HG03175 (cell line): ENCODE results near the gene GPC5.
A peak's percentile ranks its signal among the peaks of the same experiment; 100 is the strongest.
"Not testable (repeated sequence)": the region's sequence is repeated elsewhere in the genome, so short reads cannot be mapped to it uniquely, and the experiment has no call there.

ENCODE experiments used
- ATAC-seq: cut with Tn5 transposase; IDR thresholded peaks from one replicate; pipeline ENCODE4 v1.9.1; 2021; ENCODE audit warnings: mild to moderate bottlenecking, moderate library complexity; ENCODE audit not compliant: unreplicated experiment

GPC5 gene

DNA sequence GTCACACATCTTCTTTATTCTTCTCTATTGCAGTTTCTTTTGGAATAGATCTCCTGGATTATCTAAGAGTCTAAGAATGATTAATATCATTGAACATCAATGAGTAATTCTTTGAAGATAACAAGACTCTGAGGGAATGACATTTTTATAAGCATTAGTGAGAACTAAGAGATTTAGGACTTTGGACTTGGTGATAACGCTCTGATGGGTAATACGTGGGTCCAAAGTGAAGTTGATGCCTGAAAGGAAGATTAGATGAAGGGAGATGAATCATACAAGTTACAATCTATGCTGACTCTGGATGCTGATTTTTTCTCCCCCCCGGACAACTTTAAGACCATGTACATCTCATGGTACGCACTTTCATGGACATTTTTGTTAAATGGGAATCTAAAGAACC, 364.5 kb downstream of the GPC5 start:
- ATAC-seq, result no peak

DNA sequence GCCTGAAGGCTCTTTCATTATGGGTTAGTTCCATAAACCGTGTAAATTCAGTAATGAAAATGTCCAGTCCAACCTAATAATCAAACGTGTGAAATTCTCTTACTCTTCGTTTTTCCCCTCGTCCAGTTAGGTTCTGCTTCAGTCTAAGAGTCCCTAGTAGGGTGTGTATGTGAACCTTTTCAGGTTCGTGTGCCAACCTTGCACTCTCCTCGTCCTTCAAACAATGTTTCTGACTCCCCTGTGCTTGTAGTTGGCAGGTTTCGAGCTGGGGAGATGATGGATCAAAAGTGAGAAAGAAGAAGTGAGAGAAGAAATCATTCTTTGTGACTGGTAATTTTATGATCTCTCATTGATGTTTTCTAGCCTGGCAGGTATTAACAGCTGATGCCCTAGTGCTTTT, 366.1 kb downstream of the GPC5 start:
- ATAC-seq, result no peak

DNA sequence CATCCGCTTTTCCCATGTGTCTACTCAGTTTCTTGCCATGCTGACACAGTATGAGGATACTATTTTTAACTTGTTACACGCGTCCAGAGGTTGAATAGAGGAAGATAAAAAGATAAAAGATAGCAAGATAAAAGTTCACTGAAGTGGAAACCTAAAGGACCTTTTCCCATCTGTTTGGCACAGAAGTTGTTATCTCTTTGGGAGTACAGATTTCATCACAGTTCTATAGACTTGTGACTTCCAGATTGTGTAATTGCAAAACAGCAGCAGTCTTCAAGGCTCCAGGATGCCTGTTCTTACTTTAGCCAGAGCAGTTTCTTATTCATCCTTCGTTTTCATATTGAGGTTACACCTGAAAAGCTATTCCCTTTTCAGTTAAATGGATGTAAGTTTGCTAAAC, 369.2 kb downstream of the GPC5 start:
- ATAC-seq, result no peak

DNA sequence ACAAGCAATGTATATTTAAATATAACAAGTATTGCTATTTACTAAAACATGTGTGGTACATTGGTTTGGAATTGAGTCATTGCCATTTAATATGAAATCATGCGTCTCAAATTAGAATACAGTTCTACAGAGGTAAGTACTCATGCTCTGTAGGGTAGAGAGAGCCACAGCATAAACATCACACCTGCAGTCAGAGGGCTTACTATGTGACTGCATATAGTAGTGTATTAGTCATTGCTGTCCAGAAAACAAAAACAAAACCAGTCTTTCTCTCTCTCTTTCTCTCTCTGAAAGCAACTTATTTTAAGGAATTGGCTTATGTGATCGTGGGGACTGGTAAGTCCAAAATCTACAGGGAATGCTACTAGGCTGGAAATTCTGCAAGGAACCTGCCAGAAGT, 370.3 kb downstream of the GPC5 start:
- ATAC-seq, result no peak

DNA sequence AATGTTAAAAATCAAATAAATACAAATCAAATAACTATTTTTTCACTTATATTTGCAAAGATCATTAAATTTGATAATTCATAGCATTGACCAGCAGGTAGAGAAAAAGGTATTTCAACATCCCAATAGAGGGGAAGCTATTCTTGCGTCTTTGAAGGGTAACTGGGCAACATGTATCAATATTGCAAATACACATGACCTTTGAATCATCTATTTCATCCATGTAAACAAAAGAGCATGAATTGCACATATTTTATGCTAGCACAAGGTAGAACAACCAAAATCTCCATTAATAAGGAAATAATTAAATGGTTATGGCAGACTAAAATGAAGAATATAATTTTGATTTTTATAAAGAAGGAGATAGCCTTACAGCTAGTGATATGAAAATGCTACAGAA, 372.8 kb downstream of the GPC5 start:
- ATAC-seq, result no peak

DNA sequence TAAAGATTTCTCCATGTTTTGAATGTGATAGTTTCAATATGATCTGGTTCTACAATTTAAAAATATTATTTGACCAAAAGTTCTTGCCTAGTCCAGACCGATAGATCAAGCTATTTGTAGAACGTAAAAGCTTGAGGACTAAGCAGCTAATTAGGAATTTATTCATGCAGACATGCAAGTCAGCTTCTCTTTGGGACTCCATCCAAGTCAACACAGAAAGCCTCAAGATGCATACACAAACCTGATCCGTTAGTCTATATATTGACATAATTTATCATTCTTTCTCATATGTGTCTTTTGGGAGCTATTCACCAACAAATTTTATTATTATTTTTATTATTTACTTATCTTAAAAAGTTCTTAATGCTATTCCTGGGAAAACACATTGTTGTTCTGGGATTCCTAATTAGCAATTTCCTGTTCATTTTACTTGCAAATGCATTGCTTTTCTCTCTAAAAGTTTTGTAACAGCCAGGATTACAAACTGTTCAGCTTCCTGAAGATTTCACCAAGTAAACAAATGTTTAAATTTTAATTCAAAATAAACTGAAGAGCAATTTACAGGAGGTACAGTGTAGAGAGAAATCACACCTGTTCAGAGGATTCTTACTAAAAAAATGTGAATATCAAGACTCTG, 375.3 kb downstream of the GPC5 start:
- no peak for ATAC-seq

DNA sequence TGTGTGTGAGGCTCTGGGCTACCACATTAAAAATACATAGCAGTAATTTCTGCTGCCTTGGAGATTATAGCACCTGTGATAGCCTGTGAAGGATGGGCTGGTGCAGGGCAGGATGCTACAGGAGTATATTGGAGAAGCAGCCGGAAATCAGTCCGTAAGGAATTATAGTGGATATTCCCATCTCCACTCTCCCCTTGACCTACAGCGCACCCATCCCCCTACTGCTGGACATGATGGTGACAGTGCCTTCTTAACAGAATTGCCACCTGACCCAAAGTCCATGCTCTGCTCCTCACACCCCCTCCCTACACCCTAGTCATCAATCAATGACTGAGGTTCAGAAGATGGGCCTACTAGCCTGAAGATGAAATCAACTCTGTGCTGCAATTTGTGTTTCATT, 376.0 kb downstream of the GPC5 start:
- ATAC-seq, result no peak

DNA sequence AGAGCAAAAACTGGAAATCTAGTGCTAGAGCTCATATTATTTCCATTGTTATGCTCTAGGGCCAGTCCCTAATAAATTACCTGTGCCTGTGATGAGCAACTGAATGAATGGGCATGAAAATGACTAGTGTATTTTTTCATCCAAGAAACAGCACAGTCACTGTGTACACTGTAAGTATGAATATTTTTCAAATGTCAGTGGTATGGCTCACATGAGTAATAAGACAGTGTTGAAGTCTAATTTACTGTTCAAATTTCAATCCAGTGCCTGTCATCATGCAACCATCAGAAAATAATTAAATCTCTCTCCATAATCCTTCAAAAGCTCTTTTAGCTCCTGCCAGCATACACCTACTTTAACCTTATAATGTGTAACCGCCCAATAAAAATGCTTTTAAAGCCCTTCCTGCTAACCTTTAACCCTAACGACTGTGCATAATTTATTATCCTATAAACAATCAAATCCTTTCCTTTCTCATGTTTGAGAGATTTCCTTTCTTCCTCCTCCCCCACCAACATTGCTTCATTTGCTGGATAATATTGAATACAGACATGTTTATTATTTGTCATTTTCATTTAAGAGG, 378.3 kb downstream of the GPC5 start:
- ATAC-seq, result no peak

DNA sequence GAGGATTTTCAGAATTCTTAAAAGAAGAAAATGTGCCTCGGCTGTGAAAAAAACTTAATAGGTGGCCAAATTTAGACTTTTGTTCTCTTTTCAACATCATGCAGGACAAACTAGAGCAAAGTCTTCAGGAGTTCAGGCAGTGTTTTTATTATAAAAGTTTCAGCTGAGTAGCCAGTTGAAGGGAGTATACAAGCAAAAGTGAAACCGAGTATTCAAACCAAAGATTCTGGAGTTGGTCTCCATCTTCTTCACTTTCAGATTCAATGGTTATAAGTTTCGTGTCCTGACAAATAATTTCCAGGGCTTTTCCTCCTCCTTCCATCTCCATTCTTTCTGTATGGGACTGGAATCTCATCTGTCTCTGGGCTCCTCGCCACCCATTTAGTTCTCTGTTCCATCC, 379.7 kb downstream of the GPC5 start:
- no peak for ATAC-seq

DNA sequence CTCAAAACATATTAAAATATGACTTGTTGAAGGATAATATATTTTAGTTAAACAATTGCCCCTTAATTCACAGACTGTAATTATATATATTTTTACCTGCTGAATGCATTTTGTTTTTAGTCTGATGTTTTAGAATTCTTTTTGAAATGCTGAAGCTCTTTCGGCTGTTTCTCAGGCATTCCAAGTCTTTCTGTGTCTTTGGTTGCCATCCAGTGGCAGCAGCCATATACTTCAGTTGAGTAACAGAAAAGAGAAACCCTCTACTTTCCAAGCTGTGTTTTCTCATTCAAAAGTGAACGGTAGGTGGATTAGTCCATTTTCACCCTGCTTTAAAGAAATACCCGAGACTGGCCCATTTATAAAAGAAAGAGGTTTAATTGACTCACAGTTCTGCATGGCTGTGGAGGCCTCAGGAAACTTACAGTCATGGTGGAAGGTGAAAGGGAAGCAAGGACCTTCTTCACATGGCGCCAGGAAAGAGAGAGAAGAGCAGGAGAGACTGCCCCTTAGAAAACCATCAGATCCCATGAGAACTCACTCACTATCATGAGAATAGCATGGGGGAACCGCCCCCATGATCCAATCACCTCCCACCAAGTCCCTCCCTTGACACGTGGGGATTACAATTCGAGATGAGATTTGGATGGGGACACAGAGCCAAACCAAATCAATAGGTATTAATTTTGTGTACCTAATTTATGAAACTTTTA, 383.7 kb downstream of the GPC5 start:
- not testable (repeated sequence) for ATAC-seq

DNA sequence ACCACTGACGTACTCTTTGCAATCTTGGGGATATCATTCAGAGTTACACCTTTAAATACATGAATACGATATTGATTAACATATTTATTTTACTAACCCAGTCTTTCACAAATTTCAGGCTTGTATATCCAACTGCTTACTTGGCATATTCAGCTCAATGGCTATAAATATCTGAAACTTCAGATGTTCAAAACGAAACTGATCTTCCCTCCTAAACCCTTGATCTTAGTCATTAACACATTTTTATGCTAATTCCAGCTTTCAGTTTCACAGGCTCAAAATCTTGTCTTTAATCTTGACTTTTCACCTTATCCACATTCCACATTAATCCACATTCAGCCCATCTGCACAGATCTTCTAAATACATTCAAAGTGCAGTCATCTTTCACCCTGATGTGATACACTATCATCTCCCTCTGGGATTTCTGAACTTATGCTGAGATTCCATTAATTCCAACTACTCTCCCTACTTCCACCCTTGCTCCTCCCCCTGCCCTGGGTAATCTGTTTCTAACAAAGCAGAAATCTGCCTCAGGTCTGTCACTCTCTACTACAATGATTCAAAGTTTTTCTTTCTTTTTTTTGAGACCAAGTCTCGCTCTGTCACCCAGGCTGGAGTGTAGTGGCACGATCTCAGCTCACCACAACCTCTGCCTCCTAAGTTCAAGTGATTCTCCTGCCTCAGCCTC, 387.2 kb downstream of the GPC5 start:
- ATAC-seq, result peak; percentile 88

DNA sequence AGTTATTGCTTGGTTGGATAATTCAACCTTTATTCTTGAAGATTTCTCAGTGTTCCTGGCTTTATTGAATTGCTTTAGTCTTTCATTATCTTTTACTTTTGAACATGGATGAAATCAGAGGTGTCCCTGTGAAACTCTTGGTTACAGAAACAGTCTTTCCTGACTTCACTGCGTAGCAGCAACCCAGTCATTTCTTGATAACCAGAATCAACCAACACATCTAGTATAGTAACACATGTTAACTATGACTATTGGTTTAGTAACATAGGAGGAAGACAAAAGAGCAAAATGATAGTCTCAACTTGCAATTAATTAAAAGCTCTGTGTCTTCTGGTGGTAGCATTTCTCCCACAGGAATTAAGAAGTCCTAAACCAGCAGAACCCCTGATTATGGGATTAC, 393.6 kb downstream of the GPC5 start:
- no peak for ATAC-seq

DNA sequence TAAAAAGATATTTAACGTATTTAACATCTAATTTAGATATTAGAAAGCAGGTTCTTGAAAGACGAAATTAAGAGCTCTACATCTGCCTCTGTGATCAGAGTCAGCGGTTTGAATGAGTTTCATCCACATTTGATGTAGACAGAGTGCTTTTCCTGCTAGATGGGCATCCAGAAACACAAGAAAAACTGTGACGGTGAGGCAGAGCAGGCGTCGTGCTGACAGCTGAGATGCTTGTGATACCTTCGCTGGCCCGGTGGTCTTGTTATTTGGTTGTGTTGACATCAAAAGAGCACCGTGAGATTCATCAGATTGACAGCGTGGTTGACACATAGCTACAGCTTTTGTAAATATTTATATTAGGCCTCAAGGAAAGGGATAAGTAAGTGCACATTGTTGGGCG, 399.1 kb downstream of the GPC5 start:
- ATAC-seq, result no peak

DNA sequence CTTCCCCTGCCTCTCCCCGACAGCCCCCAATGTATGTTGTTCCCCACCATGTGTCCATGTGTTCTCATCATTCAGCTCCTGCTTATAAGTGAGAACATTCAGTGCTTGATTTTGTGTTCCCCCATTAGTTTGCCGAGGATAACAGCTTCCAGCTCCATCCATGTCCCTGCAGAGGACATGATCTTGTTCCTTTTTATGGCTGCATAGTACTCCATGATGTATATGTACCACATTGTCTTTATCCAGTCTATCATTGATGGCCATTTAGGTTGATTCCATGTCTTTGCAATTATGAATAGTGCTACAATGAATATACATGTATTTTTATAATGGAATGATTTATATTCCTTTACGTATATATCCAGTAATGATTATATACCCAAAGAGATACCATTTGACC, 399.9 kb downstream of the GPC5 start:
- ATAC-seq, result not testable (repeated sequence)

DNA sequence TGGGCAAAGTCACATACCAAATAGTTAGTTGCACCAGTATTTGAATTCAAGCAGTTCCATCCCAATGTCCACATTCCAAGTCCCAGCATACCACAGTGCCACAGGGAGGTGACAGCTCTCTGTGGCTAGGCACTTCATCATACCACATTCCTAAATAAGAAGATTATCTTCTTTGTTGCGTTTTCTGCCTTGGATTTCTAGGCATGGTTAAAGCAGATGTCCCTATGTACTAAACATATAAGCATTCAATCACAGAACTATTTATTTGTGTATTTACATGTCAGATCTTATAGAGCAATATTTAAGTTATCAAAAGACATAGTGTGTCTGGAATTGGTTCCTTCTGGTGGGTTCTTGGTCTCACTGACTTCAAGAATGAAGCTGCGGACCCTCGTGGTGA, 403.4 kb downstream of the GPC5 start:
- ATAC-seq, result not testable (repeated sequence)

DNA sequence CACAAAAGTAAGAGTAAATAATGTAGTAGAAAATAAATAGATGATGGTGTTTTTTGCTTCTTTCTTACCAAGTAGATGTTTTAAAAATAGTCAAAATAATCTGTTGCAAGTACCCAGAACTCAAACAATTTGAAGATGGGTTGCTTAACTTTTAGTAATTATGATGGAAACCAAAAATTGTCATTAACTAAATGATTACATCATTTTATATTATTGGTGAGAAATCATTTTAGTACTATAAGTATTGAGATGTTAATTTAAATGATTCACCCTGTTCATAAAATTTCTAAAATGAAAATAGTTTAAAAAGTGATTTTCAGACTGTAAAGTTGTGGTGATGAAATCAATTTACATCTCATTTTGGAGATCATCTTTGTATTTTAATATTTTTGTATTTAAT, 404.5 kb downstream of the GPC5 start:
- ATAC-seq, result no peak

DNA sequence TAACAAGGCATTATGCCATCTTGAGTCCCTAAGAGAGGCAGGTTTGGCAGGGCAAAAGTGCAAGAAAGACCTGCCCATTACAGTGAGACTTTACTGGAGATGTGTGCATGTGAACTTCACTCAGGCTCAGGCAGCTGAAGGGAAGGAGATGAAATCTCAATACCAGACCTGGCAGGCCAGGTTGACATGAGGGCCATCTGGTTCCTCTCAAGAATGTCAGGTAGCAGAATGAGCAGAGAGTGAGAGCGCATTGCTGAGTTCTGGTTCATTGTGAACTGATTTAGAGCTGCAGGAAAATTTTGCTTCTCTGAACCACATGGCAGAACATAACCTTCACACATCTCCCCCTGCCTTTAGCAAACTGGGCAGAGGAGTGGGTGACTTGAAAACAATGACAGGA, 406.3 kb downstream of the GPC5 start:
- ATAC-seq, result no peak

DNA sequence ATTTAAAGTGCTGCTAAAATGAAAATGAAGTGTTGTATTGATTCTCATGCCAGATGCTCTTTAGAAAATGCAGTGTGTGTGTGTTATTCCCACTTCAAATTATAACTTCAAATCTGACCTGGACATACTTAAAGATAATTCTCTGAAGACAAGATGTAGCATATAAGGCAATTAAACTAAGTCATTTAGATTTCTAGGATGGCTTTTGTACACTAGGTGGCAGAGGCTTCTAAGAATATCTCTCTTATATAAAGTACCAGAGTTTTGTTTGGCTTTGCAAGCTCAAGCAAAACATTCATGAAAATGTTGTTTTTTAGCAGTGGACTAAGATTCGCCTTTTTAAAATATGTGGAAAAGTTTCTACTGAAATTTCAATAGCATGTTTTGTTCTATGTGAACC, 407.2 kb downstream of the GPC5 start:
- ATAC-seq, result no peak

DNA sequence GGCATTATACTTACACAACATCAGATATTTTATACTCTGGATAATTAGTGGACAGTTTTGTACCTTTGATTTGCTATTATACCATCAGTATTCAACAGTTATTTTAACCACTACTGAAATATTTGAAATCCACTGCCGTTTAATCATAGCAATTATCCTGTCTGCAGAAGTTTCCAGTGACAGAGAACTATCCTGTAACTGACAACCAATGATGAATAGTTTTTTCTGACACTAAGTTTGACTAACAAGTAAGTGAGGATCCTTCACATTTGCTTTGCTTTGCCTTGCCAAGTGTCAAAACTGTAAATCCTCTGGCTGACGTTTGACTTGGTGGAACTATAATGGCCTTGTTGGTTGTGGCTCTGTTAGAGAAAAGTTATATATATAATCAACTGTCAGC, 410.7 kb downstream of the GPC5 start:
- no peak for ATAC-seq

DNA sequence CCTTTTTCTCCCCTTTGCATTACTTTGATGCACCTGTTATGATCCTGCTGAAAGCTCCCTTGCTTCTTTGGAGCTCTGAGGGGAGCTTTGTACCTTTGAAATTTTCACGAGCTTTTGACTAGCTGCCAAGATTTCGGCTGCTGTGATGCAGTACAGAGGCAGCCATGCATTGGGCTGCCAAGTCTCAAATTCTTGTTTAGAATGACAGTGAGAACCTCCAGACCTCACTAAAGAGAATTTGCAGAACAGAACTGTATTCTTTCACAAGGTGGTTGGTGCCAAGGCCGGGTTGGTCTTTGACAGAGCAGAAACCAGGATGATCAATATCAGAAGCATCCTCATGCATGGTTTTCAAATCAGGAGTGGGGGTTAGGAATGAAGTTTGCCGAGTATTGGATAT, 414.8 kb downstream of the GPC5 start:
- ATAC-seq, result no peak

DNA sequence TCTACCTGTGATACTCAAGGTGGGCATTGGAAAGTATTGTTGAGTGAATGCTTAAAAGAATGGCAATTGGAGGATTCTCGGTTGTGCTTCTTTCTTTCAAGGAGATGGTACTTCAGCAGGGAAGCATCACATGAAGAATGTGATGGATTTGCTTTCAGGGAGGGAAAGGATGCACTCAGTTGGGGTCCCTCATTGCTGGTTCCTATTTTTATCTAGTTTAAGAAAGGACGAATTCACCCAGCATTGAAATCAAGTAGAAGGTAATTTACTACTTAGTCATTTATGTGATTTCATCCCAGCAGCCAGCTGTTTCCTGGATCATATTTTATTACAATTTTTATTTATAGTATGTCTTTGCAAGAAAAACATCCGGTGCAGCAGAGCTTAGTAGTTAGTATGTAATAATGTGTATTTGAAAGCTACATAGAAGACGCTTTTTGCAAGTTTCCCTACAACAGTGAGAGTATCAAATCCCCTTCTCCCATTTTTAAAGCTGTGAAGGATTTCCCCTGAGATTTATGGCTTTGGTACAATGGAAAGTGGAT, 417.9 kb downstream of the GPC5 start:
- no peak for ATAC-seq

DNA sequence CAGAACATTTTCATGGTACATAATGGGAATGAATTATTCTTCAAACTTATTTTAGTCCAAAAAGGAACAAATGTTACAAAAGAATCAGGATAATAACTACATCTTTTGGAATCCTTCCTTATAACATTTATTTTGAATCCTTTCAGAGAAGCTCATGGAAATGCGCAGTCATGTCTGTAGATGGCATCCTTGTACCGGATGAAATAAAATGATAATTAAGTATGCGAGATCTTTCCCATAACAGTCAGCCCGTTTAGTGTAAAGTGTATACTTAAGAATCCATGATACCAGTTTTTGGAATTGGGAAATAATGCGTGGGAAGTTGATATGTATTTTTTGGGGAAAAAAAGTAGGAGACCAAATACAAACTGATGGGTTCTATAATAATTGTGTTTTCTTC, 418.8 kb downstream of the GPC5 start:
- no peak for ATAC-seq
